GM18907 (cell line): ENCODE data around the gene PATL2.
"Not testable (repeated sequence)": the region's sequence is repeated elsewhere in the genome, so short reads cannot be mapped to it uniquely, and the experiment has no call there.

ENCODE experiments used
- ATAC-seq: cut with Tn5 transposase; IDR thresholded peaks from one replicate; pipeline ENCODE4 v1.9.1; 2021; ENCODE audit warnings: mild to moderate bottlenecking, moderate library complexity; ENCODE audit not compliant: unreplicated experiment

The PATL2 gene

DNA sequence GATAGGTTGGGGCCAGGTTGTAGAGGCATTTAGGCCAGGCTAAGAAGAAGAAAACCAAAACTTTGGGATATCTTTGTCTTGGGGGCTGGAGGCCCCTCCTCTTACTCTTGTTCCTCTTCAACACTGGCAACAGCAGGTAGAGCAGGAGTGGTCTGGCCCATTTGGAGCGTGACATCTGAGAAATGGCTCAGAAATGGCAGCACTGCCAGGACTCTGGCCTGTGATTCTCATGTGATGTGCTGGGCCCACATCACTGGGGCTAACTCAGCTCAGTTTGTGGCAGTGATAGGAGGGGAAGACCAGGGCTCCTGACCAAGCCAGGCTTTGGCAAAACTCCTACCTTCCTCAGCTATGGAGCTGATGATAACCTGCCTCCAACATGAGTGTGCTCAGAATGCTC, 18.5 kb downstream of the PATL2 start:
- ATAC-seq, result no peak

DNA sequence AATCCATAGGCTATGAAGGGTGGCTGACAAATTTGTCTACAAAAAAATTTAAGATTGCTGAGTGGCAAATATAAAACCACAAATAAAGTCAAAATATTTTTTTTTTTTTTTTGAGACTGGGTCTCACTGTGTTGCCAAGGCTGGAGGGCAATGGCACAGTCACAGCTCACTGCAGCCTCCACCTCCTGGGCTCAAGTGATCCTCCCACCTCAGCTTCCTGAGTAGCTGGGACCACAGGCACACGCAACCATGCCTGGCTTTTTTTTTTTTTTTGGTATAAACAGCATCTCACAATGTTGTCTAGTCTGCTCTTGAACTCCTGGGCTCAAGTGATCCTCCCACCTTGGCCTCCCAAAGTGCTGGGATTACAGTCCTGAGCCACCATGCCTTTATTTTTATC, 20.9 kb downstream of the PATL2 start:
- not testable (repeated sequence) for ATAC-seq

DNA sequence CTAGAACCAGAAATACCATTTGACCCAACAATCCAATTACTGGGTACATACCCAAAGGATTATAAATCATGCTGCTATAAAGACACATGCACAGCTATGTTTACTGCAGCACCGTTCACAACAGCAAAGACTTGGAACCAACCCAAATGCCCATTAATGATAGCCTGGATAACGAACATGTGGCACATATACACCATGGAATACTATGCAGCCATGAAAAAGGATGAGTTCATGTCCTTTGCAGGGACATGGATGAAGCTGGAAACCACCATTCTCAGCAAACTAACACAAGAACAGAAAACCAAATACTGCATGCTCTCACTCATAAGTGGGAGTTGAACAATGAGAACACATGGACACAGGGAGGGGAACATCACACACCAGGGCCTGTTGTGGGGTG, 21.8 kb downstream of the PATL2 start:
- not testable (repeated sequence) for ATAC-seq

DNA sequence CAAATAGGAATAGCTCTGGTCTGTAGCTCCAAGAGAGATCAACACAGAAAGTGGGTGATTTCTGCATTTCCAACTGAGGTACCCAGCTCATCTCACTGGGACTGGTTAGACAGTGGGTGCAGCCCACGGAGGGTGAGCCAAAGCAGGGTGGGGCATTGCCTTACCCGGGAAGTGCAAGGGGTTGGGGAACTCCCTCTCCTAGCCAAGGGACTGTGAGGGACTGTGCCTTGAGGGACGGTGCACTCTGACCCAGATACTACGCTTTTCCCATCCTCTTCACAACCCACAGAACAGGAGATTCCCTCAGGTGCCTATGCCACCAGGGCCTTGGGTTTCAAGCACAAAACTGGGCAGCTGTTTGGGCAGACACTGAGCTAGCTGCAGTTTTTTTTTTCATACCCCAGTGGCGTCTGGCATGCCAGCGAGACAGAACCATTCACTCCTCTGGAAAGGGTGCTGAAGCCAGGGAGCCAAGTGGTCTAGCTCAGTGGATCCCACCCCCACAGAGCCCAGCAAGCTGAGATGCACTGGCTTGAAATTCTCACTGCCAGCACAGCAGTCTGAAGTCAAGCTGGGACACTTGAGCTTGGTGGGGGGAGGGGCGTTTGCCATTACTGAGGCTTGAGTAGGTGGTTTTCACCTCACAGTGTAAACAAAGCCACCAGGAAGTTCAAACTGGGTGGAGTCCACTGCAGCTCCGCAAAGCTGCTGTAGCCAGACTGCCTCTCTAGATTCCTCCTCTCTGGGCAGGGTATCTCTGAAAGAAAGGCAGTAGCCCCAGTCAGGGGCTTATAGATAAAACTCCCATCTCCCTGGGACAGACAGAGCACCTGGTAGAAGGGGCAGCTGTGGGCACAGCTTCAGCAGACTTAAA, 28.1 kb downstream of the PATL2 start:
- ATAC-seq, result not testable (repeated sequence)

DNA sequence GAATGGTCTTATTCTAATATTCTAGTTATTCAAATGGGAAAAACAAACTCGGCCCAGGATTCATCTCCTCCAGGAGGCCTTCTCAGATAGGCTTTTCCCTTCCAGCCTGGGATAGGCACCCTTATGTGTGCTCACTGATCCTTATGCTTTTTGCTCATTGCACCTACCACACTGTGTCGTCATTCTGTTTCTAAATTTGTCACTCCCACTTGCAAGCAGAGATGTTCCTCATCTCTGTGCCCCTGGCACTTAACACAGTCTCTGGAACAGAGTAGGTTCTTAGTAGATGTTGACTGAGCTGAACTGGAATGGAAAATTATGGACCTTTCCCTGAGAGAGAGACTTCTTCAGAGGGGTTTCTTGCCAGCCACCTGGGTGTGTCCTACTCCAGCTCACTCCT, 28.9 kb downstream of the PATL2 start:
- ATAC-seq, result no peak

DNA sequence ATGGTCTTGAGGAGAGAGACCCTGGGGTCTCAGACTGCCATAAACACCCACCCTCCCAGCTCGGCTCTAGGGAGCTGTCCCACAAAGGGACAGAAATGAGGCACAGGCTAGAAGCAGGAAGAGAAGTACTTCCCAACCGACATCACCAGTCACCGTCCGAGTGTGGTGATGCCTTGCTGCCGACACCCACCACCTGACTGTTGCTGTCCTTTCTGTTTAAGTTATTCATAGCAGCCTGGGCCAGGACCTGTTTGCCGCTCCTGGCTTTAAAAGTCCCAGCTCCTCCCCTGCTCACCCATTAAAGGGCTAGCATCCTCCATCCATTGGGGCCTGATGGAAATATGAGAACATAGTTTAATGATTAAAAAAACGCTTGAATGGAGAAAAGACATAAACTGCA, 34.4 kb downstream of the PATL2 start:
- no peak for ATAC-seq

DNA sequence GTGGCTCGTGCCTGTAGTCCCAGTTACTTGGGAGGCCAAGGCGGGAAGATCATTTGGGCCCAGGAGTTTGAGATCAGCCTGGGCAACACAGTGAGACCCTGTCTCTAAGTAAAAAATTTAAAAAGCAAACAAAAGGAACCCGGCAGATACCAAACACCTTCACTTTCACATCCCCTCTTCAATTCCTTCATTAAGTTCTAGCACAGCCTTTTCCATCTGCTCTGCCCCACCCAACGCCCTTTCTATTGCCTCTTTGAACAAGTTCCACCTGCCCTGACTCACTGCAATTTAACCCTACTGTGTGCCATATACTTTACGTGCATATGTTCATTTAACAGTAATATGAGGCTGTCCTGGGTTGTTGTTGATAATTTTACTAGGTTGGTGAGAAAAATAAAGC, 35.2 kb downstream of the PATL2 start:
- ATAC-seq, result no peak

DNA sequence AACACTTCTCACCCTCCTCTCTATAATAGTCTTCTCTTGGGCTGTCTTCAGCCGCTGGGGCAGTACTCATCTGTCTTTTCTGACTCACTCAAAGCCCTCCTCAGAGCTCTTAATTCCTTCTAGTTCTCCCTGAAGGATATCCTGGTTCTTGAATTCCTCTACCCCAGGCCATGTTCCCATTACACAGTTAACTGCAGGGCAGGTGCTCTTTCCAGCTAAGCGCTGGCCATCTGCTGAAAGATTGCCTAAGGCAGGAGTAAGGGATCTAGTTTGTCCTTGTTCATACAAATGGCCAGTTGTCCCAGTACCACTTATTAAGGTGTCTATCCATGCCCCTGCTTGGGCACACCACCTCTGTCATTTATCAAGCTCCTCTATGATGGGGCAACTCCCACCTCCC, 37.5 kb downstream of the PATL2 start:
- no peak for ATAC-seq

DNA sequence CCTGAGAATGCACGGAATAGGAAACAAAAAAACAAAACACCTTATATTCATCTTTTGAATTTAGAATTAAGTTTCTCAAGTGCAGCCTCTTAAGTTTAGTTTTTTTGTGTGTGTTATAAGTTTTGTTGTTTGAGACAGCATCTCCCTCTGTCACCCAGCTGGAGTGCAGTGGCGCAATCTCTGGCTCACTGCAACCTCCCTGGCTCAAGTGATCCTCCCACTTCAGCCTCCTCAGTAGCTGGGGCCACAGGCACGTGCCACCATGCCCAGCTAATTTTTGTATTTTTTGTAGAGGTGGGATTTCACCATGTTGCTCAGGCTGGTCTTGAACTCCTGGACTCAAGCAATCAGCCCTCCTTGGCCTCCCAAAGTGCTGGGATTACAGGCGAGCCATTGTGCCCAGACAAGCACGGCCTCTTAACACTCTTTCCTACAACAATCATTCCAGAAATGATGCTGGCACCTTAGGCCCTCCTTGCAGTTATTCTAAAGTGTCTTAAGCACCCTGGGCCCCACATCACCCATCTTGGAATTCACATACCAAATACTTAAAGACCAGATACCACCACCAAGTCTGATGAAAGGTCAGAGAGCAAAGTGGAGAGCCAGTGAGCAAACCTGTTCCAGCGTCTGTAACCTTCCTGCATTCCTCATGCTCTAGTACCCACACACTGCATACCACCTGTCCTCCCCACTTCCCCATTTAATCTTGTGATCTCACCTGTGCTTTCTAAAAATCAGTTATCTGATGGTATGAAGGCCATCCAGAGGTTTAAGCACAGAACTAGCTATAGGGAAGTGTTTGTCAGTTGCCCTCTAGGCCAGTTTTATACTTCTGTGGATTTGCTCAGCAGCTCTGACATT, 40.8 kb downstream of the PATL2 start:
- no peak for ATAC-seq

DNA sequence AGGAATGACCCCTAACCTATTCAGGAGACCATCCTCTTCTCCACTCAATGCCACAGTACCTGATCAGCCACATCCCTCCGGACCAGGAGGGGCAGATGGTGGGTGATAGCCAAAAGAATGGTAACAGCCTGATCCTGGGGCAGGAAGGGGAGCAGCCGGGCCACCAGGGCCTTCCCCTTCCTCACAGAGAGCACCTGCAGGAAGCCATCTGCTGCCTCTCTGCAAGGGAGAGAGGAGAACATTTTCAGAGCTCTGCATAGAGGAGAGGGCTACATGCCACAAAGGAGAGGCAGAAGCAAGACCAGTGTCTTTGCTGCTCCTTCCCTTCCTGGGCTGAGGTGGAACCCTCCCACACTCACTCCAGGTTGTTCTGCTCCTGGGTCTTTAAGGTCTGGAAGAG, 42.2 kb downstream of the PATL2 start:
- ATAC-seq, result no peak

DNA sequence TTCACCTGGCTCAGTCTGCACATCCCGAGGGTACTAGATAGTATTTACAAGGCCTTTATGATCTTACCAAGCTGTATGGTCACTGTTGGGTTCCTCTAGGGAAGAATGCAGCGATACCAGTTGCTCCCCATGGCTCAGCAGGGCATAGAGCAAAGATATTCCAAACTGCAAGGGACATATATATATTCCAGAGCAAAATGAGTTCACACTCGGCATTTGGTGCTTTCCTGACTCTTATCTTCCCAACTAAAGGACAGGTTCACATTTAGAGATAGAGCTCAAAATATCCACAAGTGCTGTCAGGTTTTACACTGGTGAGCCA, 44.1 kb downstream of the PATL2 start:
- no peak for ATAC-seq

DNA sequence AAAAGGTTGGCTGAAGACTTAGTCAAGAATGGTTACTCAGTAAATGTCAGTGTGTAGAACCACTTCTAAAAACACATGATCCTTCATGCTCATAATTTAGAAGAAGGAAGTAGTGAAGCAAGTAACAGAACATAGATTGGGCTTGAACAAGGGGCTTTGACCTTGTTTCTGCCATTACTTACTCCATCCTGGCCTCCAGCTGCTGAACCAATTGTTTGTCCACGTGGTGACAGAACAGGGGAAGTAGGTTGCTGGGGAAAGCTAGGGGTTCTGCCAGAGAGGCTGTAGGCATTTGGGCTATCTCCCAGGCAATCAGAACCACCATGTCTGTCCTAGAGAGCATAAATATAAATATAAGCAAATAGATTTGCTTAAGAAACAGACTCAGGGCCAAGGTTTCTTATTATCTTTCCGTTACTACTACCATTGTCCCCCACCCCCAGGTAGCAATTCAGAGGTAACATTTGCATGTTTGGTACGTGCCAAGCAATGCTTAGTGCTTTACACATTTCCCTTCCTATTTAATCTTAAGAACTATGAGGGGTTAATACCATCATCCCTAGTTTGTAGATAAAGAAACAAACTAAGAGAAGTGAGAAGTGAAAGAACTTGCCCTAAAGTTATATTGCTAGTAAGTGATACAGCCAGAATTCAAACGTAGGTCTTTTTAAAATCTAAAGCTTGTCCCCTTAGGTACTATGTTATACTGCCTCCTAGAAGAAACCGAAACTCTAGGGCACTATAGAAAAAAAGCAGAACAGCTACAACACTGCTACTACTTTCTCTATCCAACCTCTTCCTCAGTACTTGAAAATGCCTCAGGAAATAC, 44.7 kb downstream of the PATL2 start:
- no peak for ATAC-seq

DNA sequence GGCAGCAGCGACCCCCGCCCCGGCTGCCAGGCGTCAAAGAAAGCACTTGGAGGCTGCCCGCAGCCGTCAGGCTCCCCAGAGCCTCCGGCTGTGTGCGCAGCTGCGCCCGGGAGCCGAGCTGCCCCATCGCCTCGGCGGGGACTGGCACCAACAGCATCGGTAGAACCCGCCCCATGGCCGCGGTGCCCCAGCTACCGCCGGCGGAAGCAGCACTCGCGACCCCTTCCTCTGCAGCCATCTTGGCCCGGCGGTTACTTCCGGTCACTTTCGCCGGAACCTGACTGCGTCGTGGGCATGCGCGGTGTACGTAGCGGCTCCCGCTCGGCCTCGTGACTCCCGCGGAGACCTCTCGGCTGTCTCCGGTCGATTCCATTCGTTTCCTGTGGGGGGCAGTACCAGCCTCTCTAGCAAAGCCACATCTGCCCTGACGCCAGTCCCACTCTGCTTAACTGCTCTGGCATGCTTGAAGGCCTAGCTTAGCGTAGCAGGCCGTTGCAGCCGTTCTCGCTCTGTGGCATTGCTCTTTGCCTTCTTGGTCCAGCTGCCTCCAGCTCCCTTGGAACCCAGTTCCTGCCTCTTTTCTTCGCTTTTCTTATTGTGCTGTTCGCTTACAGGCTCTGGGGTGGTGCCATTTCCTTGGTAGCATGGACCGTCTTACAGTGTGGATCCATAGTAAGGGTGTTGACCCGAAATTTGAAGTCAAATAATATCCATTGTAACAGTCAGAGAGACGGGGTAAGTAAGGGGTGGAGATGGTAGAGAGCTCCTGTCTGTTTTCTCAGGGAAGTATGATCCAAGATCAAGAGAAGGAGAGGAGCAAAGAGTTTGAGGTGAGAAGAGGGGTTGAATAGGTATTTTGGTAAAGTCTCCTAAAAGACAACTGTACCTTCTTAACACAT, 47.5 kb downstream of the PATL2 start, which contains the start of gene SPG11:
SPG11 (minus strand) TSS at position 253 of the 899 bp plus-strand sequence; CDS start at position 238, 15 bp downstream.
- ATAC-seq, result peak; percentile 83

DNA sequence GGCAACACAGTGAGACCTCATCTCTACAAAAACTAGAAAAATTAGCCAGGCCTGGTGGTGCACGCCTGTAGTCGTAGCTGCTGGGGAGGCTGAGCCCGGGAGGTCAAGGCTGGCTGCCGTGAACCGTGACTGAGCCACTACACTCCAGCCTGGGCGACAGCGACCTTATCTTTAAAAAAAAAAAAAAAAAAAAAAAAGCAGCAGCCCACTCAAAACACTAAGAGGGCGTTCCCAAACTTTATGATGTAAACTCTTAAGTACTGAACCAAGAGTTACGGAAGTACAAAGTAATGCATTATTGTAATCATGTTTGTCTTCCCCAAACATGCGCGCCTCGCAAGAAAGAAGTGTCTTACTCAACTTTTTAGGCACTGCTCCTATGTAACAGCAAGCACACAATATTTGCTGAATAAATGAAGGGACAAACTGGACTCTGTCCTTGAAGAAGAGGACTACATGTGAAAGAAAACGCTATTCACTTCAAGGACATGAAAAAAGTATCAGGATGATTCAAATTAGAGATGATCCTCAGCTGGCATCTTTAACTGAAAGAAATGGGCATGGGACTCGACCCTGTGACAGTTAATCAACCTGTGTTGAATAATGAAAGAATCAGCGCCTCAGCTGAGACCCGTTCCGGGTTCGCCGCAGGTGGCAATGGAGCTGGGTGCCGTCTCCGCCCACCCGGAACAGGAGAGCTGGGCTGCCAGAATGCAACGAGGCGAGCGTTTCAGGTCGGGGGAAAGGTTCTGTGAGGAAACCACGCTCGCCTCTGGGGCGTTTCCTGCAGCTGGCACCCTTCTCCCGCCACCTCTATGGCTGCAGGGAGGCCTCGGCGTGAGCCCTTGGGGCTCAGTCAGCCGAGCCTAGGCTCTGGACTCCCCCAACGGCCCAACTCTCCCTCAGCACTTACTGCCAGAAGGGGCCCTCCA, 48.4 kb downstream of the PATL2 start:
- peak; percentile 67 for ATAC-seq

DNA sequence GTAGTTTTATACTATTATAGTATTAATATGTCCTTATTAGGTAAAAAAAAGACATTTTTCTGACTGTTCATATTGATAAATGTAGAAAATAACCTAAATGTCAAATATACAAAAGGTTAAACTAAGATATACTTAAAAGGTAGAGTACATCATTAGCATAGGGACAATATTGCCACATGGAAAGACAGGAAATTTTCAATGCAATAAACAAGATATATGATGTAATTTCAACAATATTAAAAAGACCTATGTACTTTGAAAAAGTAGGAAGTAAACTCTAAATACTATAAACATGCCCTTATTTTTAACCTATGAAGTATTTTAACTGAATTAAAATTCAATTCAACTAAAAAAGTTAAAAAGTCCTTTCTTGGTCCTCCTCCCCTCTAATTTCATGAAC, 49.5 kb downstream of the PATL2 start:
- ATAC-seq, result no peak

DNA sequence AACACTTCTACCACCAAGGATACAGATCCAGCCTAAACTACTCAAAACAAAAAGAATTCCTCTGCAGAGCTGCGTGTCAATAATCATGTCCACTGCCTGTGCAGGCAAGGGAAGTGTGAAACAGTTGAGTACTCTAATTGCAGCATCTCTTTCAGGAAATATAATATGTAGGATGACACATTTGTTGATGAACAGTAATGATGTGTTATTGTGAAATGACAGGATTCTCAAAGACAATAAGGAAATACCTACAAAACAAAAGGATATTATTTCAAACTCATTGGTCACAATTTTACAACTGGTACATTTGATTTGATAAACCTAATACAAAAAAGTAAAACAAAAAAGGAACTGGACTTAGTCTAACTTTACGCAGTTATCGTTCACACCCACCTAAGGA, 52.1 kb downstream of the PATL2 start:
- no peak for ATAC-seq

DNA sequence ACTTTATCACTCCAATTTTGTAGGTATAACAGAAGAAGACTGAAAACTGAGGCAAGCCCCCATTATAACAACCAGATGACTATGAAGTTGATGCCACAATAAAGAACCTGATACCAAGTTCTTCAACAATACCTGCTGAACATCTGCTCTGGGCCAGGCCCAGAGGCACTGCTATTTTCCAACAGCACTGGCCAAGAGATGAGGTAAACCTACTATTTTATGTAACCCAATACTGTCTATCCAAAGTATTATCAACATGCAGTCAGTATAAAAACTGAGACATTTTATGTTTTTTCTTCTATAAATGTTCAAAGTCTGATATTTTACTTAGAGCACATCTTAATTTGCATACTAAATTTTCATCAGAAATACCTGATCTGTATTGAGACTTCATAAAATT, 53.7 kb downstream of the PATL2 start:
- ATAC-seq, result no peak

DNA sequence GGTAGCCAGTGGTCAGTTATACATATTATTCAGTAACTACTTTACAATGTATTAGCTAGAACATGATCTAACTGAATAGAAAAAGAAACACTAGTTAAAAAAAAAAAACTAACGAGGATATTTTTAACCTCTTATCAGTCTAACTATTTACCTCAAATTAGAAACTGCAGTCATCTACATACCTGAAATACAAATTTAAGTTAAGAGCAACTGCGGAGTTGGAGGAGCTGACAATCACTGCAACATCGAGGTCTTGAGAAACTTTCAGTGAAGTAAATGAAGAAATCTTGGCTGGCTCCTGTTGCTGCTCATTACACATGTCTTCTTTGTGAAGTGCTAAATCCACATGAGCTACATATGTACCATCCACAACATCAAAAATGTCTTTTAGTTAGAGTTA, 54.2 kb downstream of the PATL2 start:
- no peak for ATAC-seq

DNA sequence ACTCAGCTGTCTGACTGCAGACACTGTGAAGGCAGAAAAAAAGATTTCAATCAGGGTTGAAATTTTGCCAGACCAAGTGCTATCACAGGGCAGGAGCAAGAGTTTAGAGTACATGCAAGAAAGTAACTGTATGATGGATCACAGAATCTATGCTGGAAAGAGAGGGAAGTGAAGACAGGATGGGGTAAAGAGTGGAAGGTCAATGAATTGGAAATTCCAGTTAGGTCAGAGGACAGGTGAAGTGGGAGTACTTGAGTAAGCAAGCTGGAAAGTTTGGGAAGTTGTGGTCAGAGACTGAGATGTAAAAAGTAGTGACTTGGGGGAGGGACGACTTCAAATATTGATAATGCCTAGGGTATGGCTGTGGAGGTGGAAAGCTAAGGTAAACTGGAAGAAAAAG, 54.8 kb downstream of the PATL2 start:
- ATAC-seq, result no peak
